ENCODE measurements around the gene ZFC3H1.
A peak's percentile ranks its signal among the peaks of the same experiment; 100 is the strongest.

Gene ZFC3H1

GRCh38 chr12:71636704-71637115, 26.9 kb downstream of the ZFC3H1 start:
- peak; percentile 32 for DNase-seq

GRCh38 chr12:71627438-71628002, 36.1 kb downstream of the ZFC3H1 start:
- no peak for DNase-seq

GRCh38 chr12:71626768-71627167, 36.9 kb downstream of the ZFC3H1 start:
- no peak for DNase-seq

DNA sequence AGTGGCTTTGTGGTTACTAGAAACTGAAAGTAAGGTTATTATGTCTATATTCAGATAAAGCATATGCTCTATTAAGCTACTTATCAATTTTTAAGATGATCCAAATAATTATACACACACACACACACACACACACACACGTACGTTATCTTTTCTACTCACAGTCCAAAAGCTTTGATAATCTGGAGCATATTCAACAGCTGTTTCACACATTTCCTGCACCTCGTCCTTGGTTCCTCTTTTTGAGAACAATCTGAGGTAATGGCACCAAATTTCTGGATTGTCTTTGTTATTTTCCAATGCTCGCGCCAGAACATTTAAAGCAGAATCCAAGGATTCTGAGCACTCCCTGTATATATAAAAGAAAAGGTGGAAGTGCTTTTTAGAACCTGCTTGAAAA, 37.5 kb downstream of the ZFC3H1 start:
- DNase-seq, result peak; percentile 33

- no peak for DNase-seq
Observed at GRCh38 chr12:71625476-71625875, 38.2 kb downstream of the ZFC3H1 start.

GRCh38 chr12:71621938-71622337, 41.7 kb downstream of the ZFC3H1 start:
- no peak for DNase-seq

DNA sequence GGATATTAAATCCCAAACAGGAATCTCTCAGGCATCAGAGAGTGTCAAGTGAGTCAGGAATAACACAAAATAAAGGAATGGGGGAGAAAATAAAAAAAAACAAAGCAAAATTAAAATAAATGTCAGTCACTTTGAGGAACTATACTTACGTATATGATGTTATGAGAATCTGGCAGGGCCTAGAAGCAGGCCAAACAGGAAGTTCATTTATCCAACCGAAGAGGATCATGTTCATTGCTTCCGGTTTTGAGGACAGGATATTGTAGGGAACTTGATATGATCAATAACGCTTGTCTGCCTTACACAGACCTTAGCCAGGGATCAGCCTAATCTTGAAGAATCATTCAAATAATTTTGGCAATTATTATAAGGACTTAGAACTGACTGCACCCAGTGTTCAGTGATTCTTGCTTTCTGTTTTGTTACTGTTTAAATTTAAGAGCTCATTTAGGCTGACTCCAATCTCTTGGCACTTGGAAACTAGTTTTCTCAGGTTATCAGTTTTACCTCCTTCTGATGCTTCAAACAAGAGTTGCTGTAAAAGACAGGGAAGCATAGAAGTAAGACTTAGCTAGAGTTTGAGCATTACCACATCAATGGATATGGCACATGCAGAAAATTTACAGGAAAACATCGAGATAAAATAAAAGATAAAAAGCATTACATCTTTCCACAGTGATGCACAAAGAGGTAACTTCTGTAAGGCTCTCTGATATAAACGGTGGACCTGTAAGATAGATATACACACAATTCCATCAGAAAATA, 53.4 kb downstream of the ZFC3H1 start:
- DNase-seq, result no peak

DNA sequence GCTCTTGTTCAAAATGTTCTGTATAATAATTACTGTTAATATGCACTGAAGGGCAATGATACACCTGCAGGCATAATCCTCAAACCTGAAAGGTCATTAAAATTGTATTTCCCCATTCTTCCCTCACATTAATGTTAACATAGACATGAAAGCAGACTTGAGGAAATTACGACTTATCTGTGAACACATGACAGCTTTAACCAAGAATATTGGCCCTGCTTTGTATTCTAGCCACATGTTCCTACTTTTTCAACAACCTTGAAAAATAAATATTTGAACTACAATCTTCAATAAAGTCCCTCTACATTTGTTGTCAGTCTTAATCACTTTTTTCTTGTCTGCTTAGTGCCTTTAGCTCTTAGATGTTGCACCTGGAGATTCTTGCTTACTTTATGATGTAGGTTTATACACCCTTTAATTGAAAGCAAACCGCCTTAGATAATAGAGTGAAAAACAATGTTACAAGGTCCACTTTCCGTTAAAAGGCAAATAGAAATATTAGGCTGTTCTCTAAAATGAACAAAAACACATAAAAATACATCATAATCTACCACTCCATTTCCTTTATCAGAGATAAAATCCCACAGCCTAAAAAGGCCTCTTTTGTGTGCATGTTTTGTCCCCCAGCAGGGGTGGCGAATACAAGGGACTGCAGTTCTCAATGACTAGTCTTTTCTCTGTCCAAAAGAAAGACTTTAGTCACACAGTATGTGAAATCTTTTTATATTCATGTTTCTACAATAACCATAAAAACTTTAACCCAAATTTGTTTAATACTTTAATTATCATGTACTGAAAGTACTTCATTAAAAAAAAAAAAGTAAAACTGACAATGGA, 55.9 kb downstream of the ZFC3H1 start:
- no peak for DNase-seq

GRCh38 chr12:71605039-71605438, 58.6 kb downstream of the ZFC3H1 start:
- no peak for DNase-seq

- DNase-seq, result no peak
Observed at GRCh38 chr12:71602761-71603577, 60.7 kb downstream of the ZFC3H1 start.

GRCh38 chr12:71601546-71601945, 62.1 kb downstream of the ZFC3H1 start:
- no peak for DNase-seq

DNA sequence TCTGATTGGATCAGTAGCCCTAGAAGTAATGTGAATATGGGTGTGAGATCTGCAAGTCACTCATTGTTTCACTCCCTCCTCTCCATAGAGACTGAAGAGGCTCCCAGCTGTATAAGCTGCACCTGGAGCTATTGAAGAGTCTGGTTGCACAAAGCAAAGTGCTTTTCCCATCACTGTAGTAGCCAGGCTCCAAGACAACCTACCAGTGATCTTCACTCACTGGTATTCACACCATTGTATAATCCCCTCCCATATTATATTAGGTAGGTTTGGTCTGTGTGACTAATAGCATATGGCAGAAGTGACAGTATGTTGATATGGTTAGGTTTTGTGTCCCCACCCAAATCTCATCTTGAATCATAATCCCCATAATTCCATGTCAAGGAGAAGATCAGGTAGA, 64.4 kb downstream of the ZFC3H1 start:
- DNase-seq, result no peak

GRCh38 chr12:71594214-71594948, 69.3 kb downstream of the ZFC3H1 start:
- no peak for DNase-seq

DNA sequence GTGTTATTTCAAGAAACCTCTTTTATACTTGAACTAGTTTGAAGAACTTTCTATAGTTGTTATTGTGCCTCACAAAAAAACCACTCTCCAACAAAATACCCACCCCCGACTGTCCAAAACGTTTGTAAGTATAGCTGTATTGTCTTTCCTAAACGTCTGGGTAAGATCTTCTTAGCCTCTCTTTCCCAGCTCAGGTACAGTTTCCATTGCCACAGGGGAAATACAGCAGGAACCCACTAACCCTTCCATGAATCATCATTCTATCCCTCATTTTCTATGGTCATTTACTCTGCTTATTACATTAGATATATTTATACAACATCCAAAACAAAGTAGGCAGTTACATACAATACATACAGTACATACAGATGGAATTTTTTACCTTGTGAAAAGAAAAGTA, 70.8 kb downstream of the ZFC3H1 start:
- DNase-seq, result no peak

DNA sequence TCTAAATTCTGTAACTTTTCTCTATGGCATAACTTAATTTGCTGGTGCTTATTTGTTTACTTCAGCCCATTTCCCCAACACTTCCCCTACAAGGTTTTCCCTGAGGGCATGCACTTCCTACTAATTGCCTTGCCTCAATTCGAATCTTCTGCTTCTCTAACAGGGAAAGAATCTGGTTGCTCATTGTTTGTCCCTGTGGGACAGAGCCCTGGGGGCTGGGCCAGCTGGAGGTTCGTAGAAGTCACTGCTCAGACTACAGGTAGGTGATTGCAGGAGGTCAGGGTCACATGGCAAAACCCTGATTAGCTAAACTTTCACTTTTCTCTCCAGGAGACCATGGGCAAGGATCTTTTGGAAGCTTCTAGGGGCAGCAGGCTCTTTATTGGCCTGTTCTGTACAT, 72.0 kb downstream of the ZFC3H1 start:
- DNase-seq, result no peak

DNA sequence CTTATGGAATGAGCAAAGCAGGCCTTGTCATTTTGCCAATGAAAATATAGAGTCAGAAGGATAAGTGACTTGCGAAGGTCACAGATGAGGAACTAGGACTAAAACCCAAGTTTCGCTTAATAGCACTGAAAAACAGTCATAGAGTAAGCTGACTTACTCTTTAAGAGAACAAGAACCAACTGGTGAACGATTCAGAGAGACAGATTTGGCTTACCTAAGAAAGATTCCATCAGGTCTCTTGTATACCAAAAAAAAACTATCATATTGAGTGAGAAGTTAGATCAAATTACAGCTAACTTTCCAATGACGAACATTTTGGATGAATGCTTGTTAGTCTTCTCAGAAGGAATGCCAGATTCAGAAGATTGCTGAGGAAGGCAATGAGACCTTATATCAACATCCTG, 74.2 kb downstream of the ZFC3H1 start:
- no peak for DNase-seq

DNA sequence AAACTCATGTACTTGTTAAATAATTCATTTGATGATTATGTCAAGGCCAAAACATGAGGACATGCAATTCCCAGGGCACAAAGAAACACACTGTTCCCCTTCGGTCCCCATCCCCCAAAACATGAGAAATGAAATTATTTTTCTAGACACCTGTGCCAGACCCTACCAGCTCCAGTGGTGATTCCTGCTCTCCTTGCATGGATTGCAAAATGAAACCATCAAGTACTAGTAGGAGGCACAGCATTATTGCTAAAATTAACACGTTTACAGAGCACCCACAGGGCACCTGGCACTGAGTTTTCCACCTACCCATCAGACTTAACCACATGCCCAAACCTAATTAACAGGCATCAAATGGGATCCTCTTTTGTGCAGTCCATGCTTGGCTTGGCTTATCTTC, 76.6 kb downstream of the ZFC3H1 start:
- no peak for DNase-seq

DNA sequence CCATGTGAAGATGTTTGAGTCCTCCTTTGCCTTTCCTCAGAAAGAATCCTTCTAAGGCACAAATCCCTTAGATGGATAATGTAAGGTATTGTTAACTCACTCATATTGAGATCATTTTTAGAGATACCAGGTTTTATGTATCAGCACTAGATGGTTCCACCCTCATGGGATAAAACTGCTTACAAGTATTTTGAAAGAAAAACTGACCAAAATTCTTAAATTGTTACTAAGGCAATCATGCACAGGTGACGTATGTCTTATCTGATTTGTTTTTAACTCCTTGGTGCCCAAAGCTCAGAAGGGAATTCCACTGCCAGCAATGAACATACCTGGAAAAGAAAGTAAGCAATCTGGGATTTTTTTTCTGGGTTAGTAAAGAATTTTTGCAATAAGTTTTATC, 78.4 kb downstream of the ZFC3H1 start:
- DNase-seq, result no peak

DNA sequence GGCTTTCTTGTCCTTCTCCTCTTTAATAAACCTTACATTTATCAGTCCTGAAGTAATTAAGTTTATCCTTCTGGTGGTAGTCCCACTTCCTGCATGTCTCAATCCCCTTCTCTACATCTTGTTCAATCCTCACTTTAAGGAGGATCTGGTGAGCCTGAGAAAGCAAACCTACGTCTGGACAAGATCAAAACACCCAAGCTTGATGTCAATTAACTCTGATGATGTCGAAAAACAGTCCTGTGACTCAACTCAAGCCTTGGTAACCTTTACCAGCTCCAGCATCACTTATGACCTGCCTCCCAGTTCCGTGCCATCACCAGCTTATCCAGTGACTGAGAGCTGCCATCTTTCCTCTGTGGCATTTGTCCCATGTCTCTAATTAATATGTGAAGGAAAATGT, 79.3 kb downstream of the ZFC3H1 start:
- no peak for DNase-seq

GRCh38 chr12:71582925-71583324, 80.7 kb downstream of the ZFC3H1 start:
- DNase-seq, result no peak

DNA sequence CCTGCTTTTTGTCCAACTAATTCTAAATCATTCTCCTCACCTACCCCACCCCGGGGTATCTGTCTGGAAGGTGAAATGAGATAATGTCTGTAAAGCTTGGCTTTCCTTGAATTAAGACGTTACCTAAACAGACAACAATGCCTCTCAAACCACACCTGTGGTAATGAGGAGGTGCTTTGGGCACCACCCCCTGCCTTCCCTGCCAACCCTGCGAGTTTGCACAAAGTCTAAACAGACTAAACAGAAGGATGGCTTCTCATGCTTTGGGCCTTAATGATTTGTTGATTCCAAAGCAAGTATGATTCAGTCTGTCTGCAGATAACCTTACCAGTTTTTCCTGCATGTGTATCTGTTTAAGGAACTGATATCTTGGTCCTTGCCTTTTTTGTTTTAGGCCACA, 82.4 kb downstream of the ZFC3H1 start:
- no peak for DNase-seq

DNA sequence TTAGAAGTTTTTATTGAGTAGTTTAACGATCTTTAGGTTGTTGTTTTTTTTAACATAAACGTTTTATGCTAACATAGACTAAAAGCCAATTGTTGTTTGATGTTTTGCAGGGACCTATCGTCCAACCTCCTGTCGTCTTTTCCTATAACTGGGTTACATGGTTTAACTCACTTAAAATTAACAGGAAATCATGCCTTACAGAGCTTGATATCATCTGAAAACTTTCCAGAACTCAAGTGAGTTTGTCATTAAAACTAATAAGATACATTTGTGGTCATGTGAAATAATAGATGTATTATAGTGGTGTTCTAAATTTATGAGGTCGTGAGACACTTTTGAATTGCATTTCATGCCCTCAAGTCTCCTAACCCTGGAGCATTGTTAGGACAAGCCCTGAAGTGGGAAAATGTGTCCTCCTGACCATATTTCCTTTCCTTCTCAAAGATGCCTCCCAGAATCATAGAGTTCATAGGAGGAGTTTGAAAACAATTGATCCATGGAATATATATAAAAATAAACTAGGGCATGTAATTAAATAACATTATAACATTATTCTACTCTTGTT, 84.9 kb downstream of the ZFC3H1 start:
- no peak for DNase-seq

Measured in GDM1 (cell line).